Skeletal muscle tissue (tissue), 4 donors: ENCODE data around the gene GLI2. TPM values are rescaled to one million over a fixed set of nuclear protein-coding genes. Genes with fewer than 3 reads are reported as not detected.
A peak's percentile ranks its signal among the peaks of the same experiment; 100 is the strongest.

Experiments used
- H3K27ac ChIP-seq: one replicate; pipeline ENCODE4 v1.7.0; 2013; ENCODE audit warnings: mild to moderate bottlenecking, low read depth, low read length, inconsistent platforms
- H3K27me3 ChIP-seq, 3 donors: one replicate each; pipeline ENCODE4 v1.7.0; 2013; ENCODE audit warnings: low read length in 3 of 3; ENCODE audit not compliant: control insufficient read depth in 3 of 3, insufficient read depth in 3 of 3
- H3K36me3 ChIP-seq, 3 donors: one replicate each; pipeline ENCODE4 v1.7.0; 2013; ENCODE audit warnings: low read length in 3 of 3; ENCODE audit not compliant: control insufficient read depth in 3 of 3, insufficient read depth in 3 of 3
- H3K4me1 ChIP-seq, 3 donors: one replicate each; pipeline ENCODE4 v1.7.0; 2013; ENCODE audit warnings: low read length in 3 of 3, mild to moderate bottlenecking in 3 of 3; ENCODE audit not compliant: control insufficient read depth in 3 of 3, insufficient read depth in 3 of 3
- H3K4me3 ChIP-seq, 3 donors: one replicate each; pipeline ENCODE4 v1.7.0; 2013; ENCODE audit warnings: low read length in 3 of 3
- H3K9ac ChIP-seq, 3 donors: one replicate each; pipeline ENCODE4 v1.7.0; 2013; ENCODE audit warnings: low read length in 3 of 3, mild to moderate bottlenecking in 3 of 3, moderate library complexity in 2 of 3, low read depth in 1 of 3
- H3K9me3 ChIP-seq, 3 donors: one replicate each; pipeline ENCODE4 v1.7.0; 2013; ENCODE audit warnings: low read length in 3 of 3; ENCODE audit not compliant: control insufficient read depth in 3 of 3
- total RNA-seq: library from RNA; depleted of rRNA; stranded (reverse); fragments of >200 nt; gene quantifications from one replicate; pipeline ENCODE4 v1.2.3, GENCODE V29; 2014
- donor health status: Osteomylitis.

GLI2 gene
- 3.1 TPM for total RNA-seq

- H3K27me3 ChIP-seq: peaks cover 43 to 50% (median 47%) of the 10 kb centered on the region in 3 donors
- H3K4me1 ChIP-seq: peaks cover 4 to 19% (median 11%) of the 10 kb centered on the region in 3 donors
- peak within 1 kb of the TSS; percentile 54 to 63 (median 56) for H3K4me3 ChIP-seq
- H3K36me3 ChIP-seq: no peaks in the 10 kb centered on the region
- peak within 1 kb of the TSS in 2 of 3 donors; percentile 38 to 50 for H3K9ac ChIP-seq
- peak within 1 kb of the TSS; percentile 51 for H3K27ac ChIP-seq
- no peaks in the 10 kb centered on the region for H3K9me3 ChIP-seq
Observed at GRCh38 chr2:120735746-120736170, at the start of gene GLI2. Gene GLI2 (plus strand): TSS chr2:120735868. CDS start chr2:120797321, 61,453 bp downstream.

- H3K9me3 ChIP-seq: no peaks in the 10 kb centered on the region
Observed at GRCh38 chr2:120685974-120686297, 49.7 kb upstream of the GLI2 start.

GRCh38 chr2:120686511-120687168 is 49.0 kb upstream of the GLI2 start:
- Histone ChIP-seq H3K4me3 (no peak overlapping the region), H3K36me3 (no peaks in the 10 kb centered on the region), H3K9me3 (no peaks in the 10 kb centered on the region), H3K27me3 (peaks cover 0 to 13% (median 10%) of the 10 kb centered on the region in 3 donors), H3K4me1 (no peaks in the 10 kb centered on the region), H3K27ac (no peak overlapping the region), H3K9ac (no peak overlapping the region)

More at GRCh38 chr2:120685974-120686297, 49.7 kb upstream of the GLI2 start:
- no peaks in the 10 kb centered on the region for H3K36me3 ChIP-seq
- H3K27me3 ChIP-seq: peaks cover 0 to 17% (median 13%) of the 10 kb centered on the region in 3 donors
- H3K9ac ChIP-seq: no peak overlapping the region
- H3K4me1 ChIP-seq: no peaks in the 10 kb centered on the region
- no peak overlapping the region for H3K4me3 ChIP-seq
- H3K27ac ChIP-seq: no peak overlapping the region

- Histone ChIP-seq H3K27me3 (peaks cover 0 to 16% (median 7%) of the 10 kb centered on the region in 3 donors), H3K36me3 (no peaks in the 10 kb centered on the region), H3K9ac (no peak overlapping the region), H3K9me3 (no peaks in the 10 kb centered on the region), H3K27ac (no peak overlapping the region), H3K4me1 (no peaks in the 10 kb centered on the region), H3K4me3 (no peak overlapping the region)
Observed at GRCh38 chr2:120687210-120687609, 48.5 kb upstream of the GLI2 start.

GRCh38 chr2:120690521-120690920 is 45.1 kb upstream of the GLI2 start:
- Histone ChIP-seq H3K9me3 (no peaks in the 10 kb centered on the region), H3K9ac (no peak overlapping the region), H3K4me3 (no peak overlapping the region), H3K36me3 (no peaks in the 10 kb centered on the region), H3K27me3 (peaks cover 12 to 22% (median 18%) of the 10 kb centered on the region in 3 donors), H3K27ac (no peak overlapping the region), H3K4me1 (peaks cover 0 to 2% (median 0%) of the 10 kb centered on the region in 3 donors)

GRCh38 chr2:120691410-120691809 is 44.3 kb upstream of the GLI2 start:
- Histone ChIP-seq H3K36me3 (no peaks in the 10 kb centered on the region), H3K27ac (no peak overlapping the region), H3K9ac (no peak overlapping the region), H3K27me3 (peaks cover 18 to 30% (median 22%) of the 10 kb centered on the region in 3 donors), H3K4me3 (no peak overlapping the region), H3K4me1 (peaks cover 0 to 6% (median 0%) of the 10 kb centered on the region in 3 donors), H3K9me3 (no peaks in the 10 kb centered on the region)

- Histone ChIP-seq H3K4me3 (no peak overlapping the region), H3K4me1 (peaks cover 0 to 6% (median 0%) of the 10 kb centered on the region in 3 donors), H3K36me3 (no peaks in the 10 kb centered on the region), H3K9ac (no peak overlapping the region), H3K27me3 (peaks cover 18 to 31% (median 26%) of the 10 kb centered on the region in 3 donors), H3K27ac (no peak overlapping the region), H3K9me3 (no peaks in the 10 kb centered on the region)
Observed at GRCh38 chr2:120692691-120693090, 43.0 kb upstream of the GLI2 start.

GRCh38 chr2:120693121-120693520 is 42.5 kb upstream of the GLI2 start:
- no peak overlapping the region for H3K4me3 ChIP-seq
- peaks cover 0 to 6% (median 0%) of the 10 kb centered on the region in 3 donors for H3K4me1 ChIP-seq
- peaks cover 18 to 31% (median 26%) of the 10 kb centered on the region in 3 donors for H3K27me3 ChIP-seq
- no peak overlapping the region for H3K27ac ChIP-seq
- no peaks in the 10 kb centered on the region for H3K9me3 ChIP-seq
- no peaks in the 10 kb centered on the region for H3K36me3 ChIP-seq
- H3K9ac ChIP-seq: no peak overlapping the region

GRCh38 chr2:120694034-120694433 is 41.6 kb upstream of the GLI2 start:
- Histone ChIP-seq H3K4me3 (no peak overlapping the region), H3K27me3 (peaks cover 18 to 30% (median 26%) of the 10 kb centered on the region in 3 donors), H3K9ac (no peak overlapping the region), H3K9me3 (no peaks in the 10 kb centered on the region), H3K4me1 (peaks cover 0 to 6% (median 0%) of the 10 kb centered on the region in 3 donors), H3K27ac (no peak overlapping the region), H3K36me3 (no peaks in the 10 kb centered on the region)

- Histone ChIP-seq H3K4me1 (peaks cover 0 to 6% (median 0%) of the 10 kb centered on the region in 3 donors), H3K9me3 (no peaks in the 10 kb centered on the region), H3K4me3 (no peak overlapping the region), H3K27me3 (peaks cover 18 to 42% (median 28%) of the 10 kb centered on the region in 3 donors), H3K9ac (no peak overlapping the region), H3K36me3 (no peaks in the 10 kb centered on the region), H3K27ac (no peak overlapping the region)
Observed at GRCh38 chr2:120697471-120697870, 38.2 kb upstream of the GLI2 start.
